BJ (cell line): ENCODE measurements around the gene ZNF580. TPM values are rescaled to one million over a fixed set of nuclear protein-coding genes. Genes with fewer than 3 reads are reported as not detected.

Experiments
- CTCF ChIA-PET: fragments of 350-600 bp; formaldehyde crosslinking; extraction: SDS; loops from one replicate; lab custom pipeline; 2021; ENCODE audit warnings: antibody characterized with exemption, inconsistent platforms; lab: Yijun Ruan, JAX
- POLR2A ChIA-PET: fragments of 300-600 bp; sonication (Branson Sonifier 250); formaldehyde crosslinking; extraction: SDS; loops from one replicate; lab custom pipeline; 2021; ENCODE audit warnings: antibody characterized with exemption; lab: Charles Lee
- DNase-seq: peaks from one replicate; pipeline ENCODE4 v3.0.0-alpha.2; 2011; ENCODE audit warnings: low read depth
- H3K27me3 ChIP-seq: 2 replicates; pipeline ENCODE4 v1.6.0; 2011; ENCODE audit warnings: low read length; ENCODE audit not compliant: control insufficient read depth, insufficient read depth
- H3K36me3 ChIP-seq: 2 replicates; pipeline ENCODE4 v1.5.1; 2011; ENCODE audit warnings: low read length; ENCODE audit not compliant: control insufficient read depth, insufficient read depth
- H3K4me3 ChIP-seq: 2 replicates; pipeline ENCODE4 v1.5.1; 2011; ENCODE audit warnings: low read depth, mild to moderate bottlenecking, control low read depth, low read length
- polyA plus RNA-seq: library from polyadenylated mRNA; depleted of rRNA; stranded (reverse); fragments of >200 nt; gene quantifications from 2 replicates; pipeline ENCODE4 v1.2.3, GENCODE V29; 2011
- TF ChIP-seq, protein P1 (sequence below): IDR thresholded peaks from 2 replicates; pipeline ENCODE4 v1.5.1; 2011; ENCODE audit warnings: low read depth, mild to moderate bottlenecking, control low read depth, inconsistent platforms, low read length, moderate library complexity; ENCODE audit not compliant: insufficient read depth

The ZNF580 gene
- polyA plus RNA-seq, 1 experiment: 12.2 TPM

- Histone ChIP-seq H3K36me3 (peaks cover 18% of the 10 kb centered on the region), H3K27me3 (no peaks in the 10 kb centered on the region), H3K4me3 (no peak overlapping the region)
- ChIA-PET POLR2A (no interaction called here), CTCF (interaction anchor here (1.2 kb wide), 1 partner anchor 20 kb away, joined by 3 read pairs; no protein-coding TSS in a partner anchor)
- TF ChIP-seq, protein P1, sequence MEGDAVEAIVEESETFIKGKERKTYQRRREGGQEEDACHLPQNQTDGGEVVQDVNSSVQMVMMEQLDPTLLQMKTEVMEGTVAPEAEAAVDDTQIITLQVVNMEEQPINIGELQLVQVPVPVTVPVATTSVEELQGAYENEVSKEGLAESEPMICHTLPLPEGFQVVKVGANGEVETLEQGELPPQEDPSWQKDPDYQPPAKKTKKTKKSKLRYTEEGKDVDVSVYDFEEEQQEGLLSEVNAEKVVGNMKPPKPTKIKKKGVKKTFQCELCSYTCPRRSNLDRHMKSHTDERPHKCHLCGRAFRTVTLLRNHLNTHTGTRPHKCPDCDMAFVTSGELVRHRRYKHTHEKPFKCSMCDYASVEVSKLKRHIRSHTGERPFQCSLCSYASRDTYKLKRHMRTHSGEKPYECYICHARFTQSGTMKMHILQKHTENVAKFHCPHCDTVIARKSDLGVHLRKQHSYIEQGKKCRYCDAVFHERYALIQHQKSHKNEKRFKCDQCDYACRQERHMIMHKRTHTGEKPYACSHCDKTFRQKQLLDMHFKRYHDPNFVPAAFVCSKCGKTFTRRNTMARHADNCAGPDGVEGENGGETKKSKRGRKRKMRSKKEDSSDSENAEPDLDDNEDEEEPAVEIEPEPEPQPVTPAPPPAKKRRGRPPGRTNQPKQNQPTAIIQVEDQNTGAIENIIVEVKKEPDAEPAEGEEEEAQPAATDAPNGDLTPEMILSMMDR: no peak
- DNase-seq: no peak
Measured at GRCh38 chr19:55611983-55612645, 28.7 kb upstream of the ZNF580 start.

- TF ChIP-seq, protein P1: no peak
- Histone ChIP-seq H3K4me3 (no peak overlapping the region), H3K36me3 (peaks cover 21% of the 10 kb centered on the region), H3K27me3 (no peaks in the 10 kb centered on the region)
- ChIA-PET CTCF (no interaction called here), POLR2A (no interaction called here)
- DNase-seq: no peak
Measured at GRCh38 chr19:55613396-55613795, 27.4 kb upstream of the ZNF580 start.

GRCh38 chr19:55613930-55614710 is 26.7 kb upstream of the ZNF580 start:
- TF ChIP-seq, protein P1: no peak
- no peak overlapping the region for H3K4me3 ChIP-seq
- peaks cover 21% of the 10 kb centered on the region for H3K36me3 ChIP-seq
- POLR2A ChIA-PET: no interaction called here
- DNase-seq: no peak
- CTCF ChIA-PET: interaction anchor here (1.0 kb wide), 1 partner anchor 18 kb away, joined by 3 read pairs; no protein-coding TSS in a partner anchor
- no peaks in the 10 kb centered on the region for H3K27me3 ChIP-seq

GRCh38 chr19:55614711-55615542 is 25.9 kb upstream of the ZNF580 start:
- CTCF ChIA-PET: interaction anchor here (1.0 kb wide), 1 partner anchor 18 kb away, joined by 3 read pairs; no protein-coding TSS in a partner anchor
- peaks cover 21% of the 10 kb centered on the region for H3K36me3 ChIP-seq
- no peaks in the 10 kb centered on the region for H3K27me3 ChIP-seq
- TF ChIP-seq, protein P1: no peak
- no peak overlapping the region for H3K4me3 ChIP-seq
- DNase-seq: no peak
- POLR2A ChIA-PET: no interaction called here
